Stomach (tissue), 9 donors: Measurements from ENCODE around the gene FGFR4. TPM values are rescaled to one million over a fixed set of nuclear protein-coding genes. Genes with fewer than 3 reads are reported as not detected.

ENCODE experiments used
- DNase-seq, 2 donors: peaks; one replicate each; pipeline versions ENCODE4 v3.0.0 to v3.0.0-alpha.2; 2013 to 2019
- H3K27ac ChIP-seq, 5 donors: fragments of 200-600 bp in 4 of 5; sonication (generic) in 4 of 5; one replicate each; pipeline ENCODE4 v1.5.1; 2013 to 2019; ENCODE audit warnings: mild to moderate bottlenecking in 1 of 5, moderate library complexity in 1 of 5
- H3K27me3 ChIP-seq, 3 donors: fragments of 200-600 bp; sonication (generic); one replicate each; pipeline ENCODE4 v1.5.1; 2017 to 2019; ENCODE audit warnings: mixed run types in 1 of 3
- H3K36me3 ChIP-seq, 4 donors: fragments of 200-600 bp; sonication (generic); 1 replicate in 3 of 4; 2 replicates in 1 of 4; pipeline ENCODE4 v1.5.1; 2016 to 2019
- H3K4me1 ChIP-seq, 4 donors: fragments of 200-600 bp; sonication (generic); one replicate each; pipeline ENCODE4 v1.5.1; 2016 to 2019
- H3K4me3 ChIP-seq, 4 donors: fragments of 200-600 bp; sonication (generic) in 3 of 4; one replicate each; pipeline ENCODE4 v1.5.1; 2016 to 2019; ENCODE audit warnings: mild to moderate bottlenecking in 1 of 4
- H3K9me3 ChIP-seq, 4 donors: fragments of 200-600 bp; sonication (generic); one replicate each; pipeline ENCODE4 v1.5.1; 2016 to 2019
- EP300 ChIP-seq: sonication (generic); formaldehyde crosslinking; IDR thresholded peaks from one replicate; pipeline ENCODE4 v1.6.1; 2017; ENCODE audit warnings: antibody characterized with exemption
- POLR2A ChIP-seq, 4 donors: fragments of 450-650 bp; IDR thresholded peaks; one replicate each; pipeline ENCODE4 v1.6.1; 2016; ENCODE audit warnings: antibody characterized with exemption in 4 of 4, control low read depth in 2 of 4, mild to moderate bottlenecking in 1 of 4, moderate library complexity in 1 of 4
- POLR2AphosphoS5 ChIP-seq, 3 donors: sonication (generic); formaldehyde crosslinking; IDR thresholded peaks; one replicate each; pipeline ENCODE4 v1.6.1; 2016; ENCODE audit warnings: antibody characterized with exemption in 3 of 3
- WGBS, 5 donors: extraction: QIAGEN DNeasy Blood & Tissue Kit in 3 of 5; methylation state at CpG; one replicate each; pipeline versions ENCODE4 v1.1.5 to v1.1.7; 2013 to 2018; 5-methylcytosine and 5-hydroxymethylcytosine counted together
- intact Hi-C: fragments of 100-400 bp; cut with DNase I; formaldehyde crosslinking; loops from one replicate; pipeline ENCODE4 v1.15.1; 2023; ENCODE audit warnings: low total_unique reads
- polyA plus RNA-seq, 3 donors: library from polyadenylated mRNA; stranded (reverse); fragments of 200-250 nt; gene quantifications; one replicate each; pipeline ENCODE4 v1.2.3, GENCODE V29; 2013
- total RNA-seq, 5 donors: library from RNA; depleted of rRNA; stranded (reverse); fragments of >200 nt; gene quantifications; one replicate each; pipeline versions ENCODE4 v1.1.0 to v1.2.3, GENCODE V29; 2014 to 2016
- TF ChIP-seq, protein P1 (sequence below), 7 experiments: fragments of 450-650 bp in 4 of 7; fragments of 200-600 bp in 3 of 7; sonication (generic) in 3 of 7; IDR thresholded peaks; one replicate each; pipeline ENCODE4 v1.5.1; 2016 to 2019; ENCODE audit warnings: antibody characterized with exemption in 7 of 7, control low read depth in 2 of 7, mild to moderate bottlenecking in 1 of 7
- donor health status: healthy with polysubstance abuse.
- donor health status: Bipolar disorder and iron deficiency.
- donor health status: healthy.

FGFR4 gene
- total and polyA plus RNA-seq, 8 donors: 4.1 to 145 (median 13.5) TPM

DNA sequence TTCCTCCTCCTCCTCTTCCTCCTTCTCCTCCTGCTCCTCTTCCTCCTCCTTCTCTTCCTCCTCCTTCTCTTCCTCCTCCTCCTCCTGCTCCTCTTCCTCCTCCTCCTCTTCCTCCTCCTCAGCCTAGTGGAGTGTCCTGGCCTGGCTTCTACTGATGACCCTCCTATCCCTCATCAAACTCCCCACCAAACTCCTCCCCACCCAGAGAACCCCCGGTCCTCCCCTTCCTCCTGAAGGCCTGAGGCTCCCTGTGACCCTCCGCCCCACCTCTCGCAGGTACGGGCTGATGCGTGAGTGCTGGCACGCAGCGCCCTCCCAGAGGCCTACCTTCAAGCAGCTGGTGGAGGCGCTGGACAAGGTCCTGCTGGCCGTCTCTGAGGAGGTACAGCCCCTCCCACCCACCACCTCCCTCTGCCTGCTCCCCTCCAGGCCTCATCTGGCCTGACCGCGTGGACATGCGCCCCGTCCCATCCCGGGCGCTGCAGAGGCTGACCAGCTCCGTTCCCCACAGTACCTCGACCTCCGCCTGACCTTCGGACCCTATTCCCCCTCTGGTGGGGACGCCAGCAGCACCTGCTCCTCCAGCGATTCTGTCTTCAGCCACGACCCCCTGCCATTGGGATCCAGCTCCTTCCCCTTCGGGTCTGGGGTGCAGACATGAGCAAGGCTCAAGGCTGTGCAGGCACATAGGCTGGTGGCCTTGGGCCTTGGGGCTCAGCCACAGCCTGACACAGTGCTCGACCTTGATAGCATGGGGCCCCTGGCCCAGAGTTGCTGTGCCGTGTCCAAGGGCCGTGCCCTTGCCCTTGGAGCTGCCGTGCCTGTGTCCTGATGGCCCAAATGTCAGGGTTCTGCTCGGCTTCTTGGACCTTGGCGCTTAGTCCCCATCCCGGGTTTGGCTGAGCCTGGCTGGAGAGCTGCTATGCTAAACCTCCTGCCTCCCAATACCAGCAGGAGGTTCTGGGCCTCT, 10.6 kb downstream of the FGFR4 start:
- H3K27ac ChIP-seq: peak overlapping the region in 4 of 5 donors; percentile 27 to 73 (median 45)
- DNase-seq: no peak
- 80 to 87% (median 82%) methylated on average over 24 to 30 of the region's 30 CpGs for WGBS, 5 donors
- H3K36me3 ChIP-seq: peaks cover 0 to 17% (median 10%) of the 10 kb centered on the region in 4 donors
- no peak overlapping the region for H3K4me3 ChIP-seq
- TF ChIP-seq POLR2AphosphoS5 (IDR thresholded peaks at IDR 0.05): no peak
- TF ChIP-seq, protein P1, sequence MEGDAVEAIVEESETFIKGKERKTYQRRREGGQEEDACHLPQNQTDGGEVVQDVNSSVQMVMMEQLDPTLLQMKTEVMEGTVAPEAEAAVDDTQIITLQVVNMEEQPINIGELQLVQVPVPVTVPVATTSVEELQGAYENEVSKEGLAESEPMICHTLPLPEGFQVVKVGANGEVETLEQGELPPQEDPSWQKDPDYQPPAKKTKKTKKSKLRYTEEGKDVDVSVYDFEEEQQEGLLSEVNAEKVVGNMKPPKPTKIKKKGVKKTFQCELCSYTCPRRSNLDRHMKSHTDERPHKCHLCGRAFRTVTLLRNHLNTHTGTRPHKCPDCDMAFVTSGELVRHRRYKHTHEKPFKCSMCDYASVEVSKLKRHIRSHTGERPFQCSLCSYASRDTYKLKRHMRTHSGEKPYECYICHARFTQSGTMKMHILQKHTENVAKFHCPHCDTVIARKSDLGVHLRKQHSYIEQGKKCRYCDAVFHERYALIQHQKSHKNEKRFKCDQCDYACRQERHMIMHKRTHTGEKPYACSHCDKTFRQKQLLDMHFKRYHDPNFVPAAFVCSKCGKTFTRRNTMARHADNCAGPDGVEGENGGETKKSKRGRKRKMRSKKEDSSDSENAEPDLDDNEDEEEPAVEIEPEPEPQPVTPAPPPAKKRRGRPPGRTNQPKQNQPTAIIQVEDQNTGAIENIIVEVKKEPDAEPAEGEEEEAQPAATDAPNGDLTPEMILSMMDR (IDR thresholded peaks at IDR 0.05): no peak
- TF ChIP-seq POLR2A (IDR thresholded peaks at IDR 0.05): no peak
- no peak for TF ChIP-seq EP300
- peaks cover 0 to 12% (median 0%) of the 10 kb centered on the region in 3 donors for H3K27me3 ChIP-seq
- intact Hi-C loops: no loop called here
- H3K9me3 ChIP-seq: no peaks in the 10 kb centered on the region
- H3K4me1 ChIP-seq: peaks cover 11 to 42% (median 34%) of the 10 kb centered on the region in 4 donors

GRCh38 chr5:177098120-177098469, 11.4 kb downstream of the FGFR4 start:
- WGBS, 5 donors: 65 to 73% (median 70%) methylated on average over 4 to 6 of the region's 6 CpGs
- intact Hi-C loops: no loop called here
- peaks cover 11 to 42% (median 34%) of the 10 kb centered on the region in 4 donors for H3K4me1 ChIP-seq

DNA sequence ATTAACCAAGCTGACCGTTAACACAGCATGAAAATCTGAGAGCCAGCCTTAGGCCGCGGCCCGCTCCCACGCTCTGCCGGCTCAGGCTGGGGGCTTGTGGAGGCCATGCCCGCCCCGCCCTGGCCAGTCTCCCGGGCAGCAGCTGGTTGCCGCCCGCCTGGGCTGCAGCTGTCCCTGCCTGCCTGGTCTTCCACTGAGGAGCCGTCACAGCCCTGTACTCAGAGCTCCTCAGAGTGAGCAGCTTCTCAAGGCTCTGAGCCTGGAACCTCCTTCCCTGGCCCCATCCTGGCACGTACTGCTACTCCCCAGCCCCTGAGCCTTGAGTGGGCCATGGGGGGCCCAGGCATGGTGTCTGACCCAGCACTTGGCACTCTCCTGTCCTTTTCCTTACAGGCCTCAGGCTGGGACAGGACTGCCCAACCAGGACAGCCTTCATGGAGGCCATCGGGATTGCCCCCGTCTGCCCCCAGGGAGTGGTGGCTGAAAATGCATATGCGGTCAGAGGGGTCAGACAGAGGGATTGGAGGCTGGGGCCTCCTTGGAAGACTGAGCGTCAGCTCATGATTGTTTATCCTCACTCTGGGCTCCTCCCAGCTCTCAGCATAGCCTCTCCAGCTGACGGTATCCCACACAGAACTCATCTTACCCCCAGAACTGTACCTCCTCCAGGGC, 11.9 kb downstream of the FGFR4 start:
- H3K27me3 ChIP-seq: peaks cover 0 to 15% (median 0%) of the 10 kb centered on the region in 3 donors
- H3K9me3 ChIP-seq: no peaks in the 10 kb centered on the region
- intact Hi-C loops: no loop called here
- H3K36me3 ChIP-seq: peaks cover 0 to 5% (median under 1%) of the 10 kb centered on the region in 4 donors
- 50 to 62% (median 59%) methylated on average over 2 to 18 of the region's 18 CpGs for WGBS, 5 donors
- H3K4me3 ChIP-seq: no peak overlapping the region
- peak in 1 of 2 donors; percentile 78 for DNase-seq
- H3K27ac ChIP-seq: peak overlapping the region; percentile 29 to 73 (median 56)
- TF ChIP-seq POLR2A (IDR thresholded peaks at IDR 0.05) (no peak), EP300 (no peak), POLR2AphosphoS5 (IDR thresholded peaks at IDR 0.05) (no peak)
- TF ChIP-seq, protein P1 (IDR thresholded peaks at IDR 0.05): no peak
- peaks cover 11 to 42% (median 34%) of the 10 kb centered on the region in 4 donors for H3K4me1 ChIP-seq

More at GRCh38 chr5:177098120-177098469, 11.4 kb downstream of the FGFR4 start:
- TF ChIP-seq POLR2AphosphoS5 (IDR thresholded peaks at IDR 0.05) (no peak), POLR2A (IDR thresholded peaks at IDR 0.05) (no peak), EP300 (no peak)
- TF ChIP-seq, protein P1 (IDR thresholded peaks at IDR 0.05): no peak
- no peak for DNase-seq
- Histone ChIP-seq H3K4me3 (no peak overlapping the region), H3K27me3 (peaks cover 0 to 12% (median 0%) of the 10 kb centered on the region in 3 donors), H3K9me3 (no peaks in the 10 kb centered on the region), H3K27ac (peak overlapping the region in 4 of 5 donors; percentile 34 to 73 (median 58)), H3K36me3 (peaks cover 0 to 10% (median 6%) of the 10 kb centered on the region in 4 donors)

- DNase-seq: peak in 1 of 2 donors; percentile 59
Observed at GRCh38 chr5:177099422-177100093, 12.8 kb downstream of the FGFR4 start.

More at GRCh38 chr5:177099422-177100093, 12.8 kb downstream of the FGFR4 start:
- Histone ChIP-seq H3K36me3 (no peaks in the 10 kb centered on the region), H3K27ac (peak overlapping the region in 2 of 5 donors; percentile 26 to 73), H3K4me3 (no peak overlapping the region), H3K27me3 (peaks cover 0 to 25% (median 0%) of the 10 kb centered on the region in 3 donors), H3K4me1 (peaks cover 8 to 36% (median 28%) of the 10 kb centered on the region in 4 donors), H3K9me3 (no peaks in the 10 kb centered on the region)
- 32 to 57% (median 38%) methylated on average over 10 to 13 of the region's 13 CpGs for WGBS, 5 donors
- intact Hi-C loops: no loop called here
- TF ChIP-seq, protein P1 (IDR thresholded peaks at IDR 0.05): no peak
- TF ChIP-seq POLR2AphosphoS5 (IDR thresholded peaks at IDR 0.05) (no peak), POLR2A (IDR thresholded peaks at IDR 0.05) (no peak), EP300 (no peak)
